ENCODE results near the gene MYO7B. TPM values are rescaled to one million over a fixed set of nuclear protein-coding genes. Genes with fewer than 3 reads are reported as not detected.

The MYO7B gene
- total RNA-seq, 4 donors from 2014 or later, result 0.07 to 0.83 (median 0.51) TPM; not detected in 1

GRCh38 chr2:127498386-127498785 is 37.1 kb upstream of the MYO7B start:
- Histone ChIP-seq H3K36me3 (peaks cover 5 to 87% of the 10 kb centered on the region in 2 donors), H3K4me3 (no peak overlapping the region), H3K27ac (no peak overlapping the region), H3K27me3 (no peaks in the 10 kb centered on the region), H3K9me3 (no peaks in the 10 kb centered on the region), H3K4me1 (no peaks in the 10 kb centered on the region)
- in situ Hi-C loops (cut with MboI; ENCODE audit: low sequenced_read_pairs in 4 of 4) (loop anchor here in 1 of 4 donors (25.0 kb wide), 1 partner anchor 161 kb away; no protein-coding TSS in a partner anchor), intact Hi-C loops (cut with DNase I; ENCODE audit: low total_unique reads) (no loop called here)
- ATAC-seq (no peak), DNase-seq (no peak)
- TF ChIP-seq POLR2A (IDR thresholded peaks at IDR 0.05) (no peak), CTCF (IDR thresholded peaks at IDR 0.05 in 4 of 5, conservative IDR thresholded peaks at IDR 0.05 in 1 of 5) (no peak)

GRCh38 chr2:127503491-127503890 is 32.0 kb upstream of the MYO7B start:
- H3K36me3 ChIP-seq, result peaks cover 7 to 68% of the 10 kb centered on the region in 2 donors
- in situ Hi-C loops (cut with MboI; ENCODE audit: low sequenced_read_pairs in 4 of 4), result loop anchor here in 1 of 4 donors (25.0 kb wide), 1 partner anchor 441 kb away; no protein-coding TSS in a partner anchor
- DNase-seq (no peak), ATAC-seq (no peak)
- H3K9me3 ChIP-seq, result no peaks in the 10 kb centered on the region
- intact Hi-C loops (cut with DNase I; ENCODE audit: low total_unique reads), result no loop called here
- no peak overlapping the region for H3K27ac ChIP-seq
- H3K4me1 ChIP-seq, result peaks cover 21 to 22% of the 10 kb centered on the region in 2 donors
- no peaks in the 10 kb centered on the region for H3K27me3 ChIP-seq
- TF ChIP-seq POLR2A (IDR thresholded peaks at IDR 0.05), result no peak
- TF ChIP-seq CTCF (IDR thresholded peaks at IDR 0.05 in 4 of 5, conservative IDR thresholded peaks at IDR 0.05 in 1 of 5), result no peak
- no peak overlapping the region for H3K4me3 ChIP-seq

GRCh38 chr2:127504552-127505430 is 30.7 kb upstream of the MYO7B start:
- Histone ChIP-seq H3K36me3 (peaks cover 7 to 58% of the 10 kb centered on the region in 2 donors), H3K27me3 (no peaks in the 10 kb centered on the region), H3K27ac (no peak overlapping the region), H3K4me1 (peaks cover 30 to 34% of the 10 kb centered on the region in 2 donors), H3K9me3 (no peaks in the 10 kb centered on the region), H3K4me3 (no peak overlapping the region)
- intact Hi-C loops (cut with DNase I; ENCODE audit: low total_unique reads), result no loop called here
- in situ Hi-C loops (cut with MboI; ENCODE audit: low sequenced_read_pairs in 4 of 4), result loop anchor here in 1 of 4 donors (25.0 kb wide), 1 partner anchor 442 kb away; no protein-coding TSS in a partner anchor
- ATAC-seq (no peak), DNase-seq (no peak)
- no peak for TF ChIP-seq POLR2A (IDR thresholded peaks at IDR 0.05)
- no peak for TF ChIP-seq CTCF (IDR thresholded peaks at IDR 0.05 in 4 of 5, conservative IDR thresholded peaks at IDR 0.05 in 1 of 5)

- no peak for TF ChIP-seq CTCF (IDR thresholded peaks at IDR 0.05 in 4 of 5, conservative IDR thresholded peaks at IDR 0.05 in 1 of 5)
- TF ChIP-seq POLR2A (IDR thresholded peaks at IDR 0.05), result no peak
- Histone ChIP-seq H3K36me3 (peaks cover 5 to 43% of the 10 kb centered on the region in 2 donors), H3K27ac (peak overlapping the region; percentile 88 to 92 (median 90))
Observed at GRCh38 chr2:127506510-127506909, 29.0 kb upstream of the MYO7B start.

More at GRCh38 chr2:127506510-127506909, 29.0 kb upstream of the MYO7B start:
- Histone ChIP-seq H3K4me1 (peaks cover 44% of the 10 kb centered on the region in 2 donors), H3K27me3 (no peaks in the 10 kb centered on the region), H3K9me3 (no peaks in the 10 kb centered on the region), H3K4me3 (no peak overlapping the region)
- no peak for ATAC-seq
- intact Hi-C loops (cut with DNase I; ENCODE audit: low total_unique reads), result no loop called here
- in situ Hi-C loops (cut with MboI; ENCODE audit: low sequenced_read_pairs in 4 of 4), result loop anchor here in 1 of 4 donors (25.0 kb wide), 1 partner anchor 444 kb away; no protein-coding TSS in a partner anchor
- no peak for DNase-seq
